PC-3 (cell line): ENCODE data around the gene ABCB4. TPM values are rescaled to one million over a fixed set of nuclear protein-coding genes. Genes with fewer than 3 reads are reported as not detected.

Experiments used
- ATAC-seq: fragments of 200-7000 bp; cut with Tn5 transposase; 2 replicates; pipeline ENCODE4 v1.9.1; 2020; ENCODE audit warnings: mild to moderate bottlenecking, moderate library complexity
- BruUV-seq: library from RNA; stranded (reverse); fragments of 400-500 nt; replicated peaks from 2 replicates; lab custom pipeline; 2021; lab: Mats Ljungman, UMichigan
- CTCF ChIA-PET: fragments of 300-600 bp; sonication (Branson Sonifier 250); formaldehyde crosslinking; loops from one replicate; lab custom pipeline; 2022; ENCODE audit warnings: antibody characterized with exemption; lab: Charles Lee
- POLR2A ChIA-PET: fragments of 300-600 bp; sonication (Branson Sonifier 250); formaldehyde crosslinking; loops from one replicate; lab custom pipeline; 2022; ENCODE audit warnings: antibody characterized with exemption; ENCODE audit not compliant: unreplicated experiment; lab: Charles Lee
- DNase-seq: peaks from one replicate; pipeline ENCODE4 v3.0.0-alpha.2; 2015
- H2AFZ ChIP-seq: fragments of 300-600 bp; sonication (generic); 2 replicates; pipeline ENCODE4 v1.6.0; 2016; ENCODE audit warnings: antibody characterized with exemption, low read length
- H3F3A ChIP-seq: fragments of 300-600 bp; sonication (generic); one replicate; pipeline ENCODE4 v1.6.0; 2017; ENCODE audit warnings: antibody characterized with exemption, low read length, control low read depth, mild to moderate bottlenecking; ENCODE audit not compliant: unreplicated experiment
- H3K27ac ChIP-seq: fragments of 300-600 bp; sonication (generic); 2 replicates; pipeline ENCODE4 v1.5.1; 2016; ENCODE audit warnings: mild to moderate bottlenecking, low read length
- H3K27me3 ChIP-seq: fragments of 300-600 bp; sonication (generic); 2 replicates; pipeline ENCODE4 v1.6.1; 2016; ENCODE audit warnings: low read length, mixed read lengths
- H3K36me3 ChIP-seq: fragments of 300-600 bp; sonication (generic); 2 replicates; pipeline ENCODE4 v1.6.1; 2016; ENCODE audit warnings: low read depth, mixed run types, low read length, mixed read lengths
- H3K4me1 ChIP-seq: fragments of 300-600 bp; sonication (generic); 2 replicates; pipeline ENCODE4 v1.5.1; 2016; ENCODE audit warnings: low read length; ENCODE audit not compliant: insufficient read depth
- H3K4me2 ChIP-seq: fragments of 300-600 bp; sonication (generic); 2 replicates; pipeline ENCODE4 v1.6.0; 2016; ENCODE audit warnings: low read length
- H3K4me3 ChIP-seq: fragments of 300-600 bp; sonication (generic); 2 replicates; pipeline ENCODE4 v1.5.1; 2016; ENCODE audit warnings: mild to moderate bottlenecking, low read length, mixed read lengths
- H3K79me2 ChIP-seq: fragments of 300-600 bp; sonication (generic); 2 replicates; pipeline ENCODE4 v1.6.1; 2017; ENCODE audit warnings: low read length, mixed read lengths
- H3K9ac ChIP-seq: fragments of 300-600 bp; sonication (generic); 2 replicates; pipeline ENCODE4 v1.6.0; 2016; ENCODE audit warnings: mild to moderate bottlenecking, low read length
- H3K9me2 ChIP-seq: fragments of 300-600 bp; sonication (generic); replicated peaks from 2 replicates; pipeline ENCODE4 v1.6.1; 2016; ENCODE audit warnings: mixed run types, low read length, mixed read lengths
- H3K9me3 ChIP-seq: fragments of 300-600 bp; sonication (generic); 2 replicates; pipeline ENCODE4 v1.6.1; 2016; ENCODE audit warnings: low read length, mixed read lengths
- H4K20me1 ChIP-seq: fragments of 300-600 bp; sonication (generic); 2 replicates; pipeline ENCODE4 v1.6.1; 2016; ENCODE audit warnings: low read length, mixed read lengths
- CTCF ChIP-seq: fragments of 300-600 bp; sonication (generic); conservative IDR thresholded peaks from 2 replicates; pipeline ENCODE4 v1.5.1; 2017; ENCODE audit warnings: antibody characterized with exemption, low read depth, mild to moderate bottlenecking, low read length
- EZH2 ChIP-seq: fragments of 300-600 bp; sonication (generic); IDR thresholded peaks from one replicate; pipeline ENCODE4 v1.6.1; 2017; ENCODE audit warnings: antibody characterized with exemption, mild to moderate bottlenecking, low read length; ENCODE audit not compliant: unreplicated experiment
- EZH2phosphoT487 ChIP-seq: fragments of 300-600 bp; sonication (generic); IDR thresholded peaks from 2 replicates; pipeline ENCODE4 v1.6.1; 2018; ENCODE audit warnings: mild to moderate bottlenecking, antibody characterized with exemption, low read length, borderline replicate concordance
- intact Hi-C: fragments of 100-400 bp; cut with micrococcal nuclease; formaldehyde crosslinking; loops from 2 replicates; pipeline ENCODE4 v1.9.0; 2023
- total RNA-seq: library from RNA; depleted of rRNA; stranded (reverse); fragments of >200 nt; gene quantifications from 2 replicates; pipeline ENCODE4 v1.2.3, GENCODE V29; 2014

The ABCB4 gene
- total RNA-seq, 1 experiment from 2014 or later = not detected

GRCh38 chr7:87359366-87359765 lies 116.1 kb downstream of the ABCB4 start:
- Histone ChIP-seq H3K4me3 (no peak overlapping the region), H3K4me1 (peaks cover 12% of the 10 kb centered on the region), H2AFZ (no peak overlapping the region), H3K36me3 (peaks cover 31% of the 10 kb centered on the region), H3K9ac (no peak overlapping the region), H3F3A (no peaks in the 10 kb centered on the region), H3K9me3 (peaks cover 17% of the 10 kb centered on the region), H3K79me2 (no peaks in the 10 kb centered on the region), H3K27ac (no peak overlapping the region), H4K20me1 (no peaks in the 10 kb centered on the region), H3K9me2 (no peaks in the 10 kb centered on the region), H3K4me2 (0 out of 2 replicates have a peak overlapping the region, but pooled peaks have one; percentile 2), H3K27me3 (no peaks in the 10 kb centered on the region)
- TF ChIP-seq EZH2phosphoT487 = no peak
- no peak for TF ChIP-seq EZH2
- TF ChIP-seq CTCF = no peak
- intact Hi-C loops = loop anchor here (2.0 kb wide), 1 partner anchor 15 kb away; the partner anchor contains the start of gene CROT
- no TSS peak for BruUV-seq
- ChIA-PET POLR2A (interaction anchor here (0.6 kb wide), 1 partner anchor 57 kb away, joined by 3 read pairs; no protein-coding TSS in a partner anchor), CTCF (no interaction called here)
- ATAC-seq = peak; percentile 97
- DNase-seq = peak; percentile 85

- no peak for TF ChIP-seq EZH2phosphoT487
- no peak for TF ChIP-seq EZH2
- no peak for TF ChIP-seq CTCF
- H2AFZ ChIP-seq = no peak overlapping the region
- H3K4me1 ChIP-seq = peaks cover 12% of the 10 kb centered on the region
- H3K9ac ChIP-seq = no peak overlapping the region
- no peaks in the 10 kb centered on the region for H3F3A ChIP-seq
- no peaks in the 10 kb centered on the region for H3K27me3 ChIP-seq
- H3K4me3 ChIP-seq = no peak overlapping the region
- H4K20me1 ChIP-seq = no peaks in the 10 kb centered on the region
- ATAC-seq (no peak), DNase-seq (no peak)
- BruUV-seq = no TSS peak
- H3K9me2 ChIP-seq = no peaks in the 10 kb centered on the region
- H3K79me2 ChIP-seq = no peaks in the 10 kb centered on the region
- ChIA-PET CTCF (no interaction called here), POLR2A (no interaction called here)
- H3K36me3 ChIP-seq = peaks cover 58% of the 10 kb centered on the region
- intact Hi-C loops = no loop called here
- peaks cover 28% of the 10 kb centered on the region for H3K9me3 ChIP-seq
- H3K4me2 ChIP-seq = no peak overlapping the region
- no peak overlapping the region for H3K27ac ChIP-seq
Observed at GRCh38 chr7:87356448-87356847, 119.0 kb downstream of the ABCB4 start.

GRCh38 chr7:87354749-87355148 lies 120.7 kb downstream of the ABCB4 start:
- TF ChIP-seq EZH2 = no peak
- TF ChIP-seq CTCF = no peak
- TF ChIP-seq EZH2phosphoT487 = no peak
- H3K9ac ChIP-seq = no peak overlapping the region
- no peaks in the 10 kb centered on the region for H3K9me2 ChIP-seq
- ChIA-PET CTCF (no interaction called here), POLR2A (no interaction called here)
- no peak overlapping the region for H3K4me2 ChIP-seq
- peaks cover 63% of the 10 kb centered on the region for H3K36me3 ChIP-seq
- no peak overlapping the region for H3K4me3 ChIP-seq
- no peaks in the 10 kb centered on the region for H3K27me3 ChIP-seq
- peaks cover 8% of the 10 kb centered on the region for H3K4me1 ChIP-seq
- H3K27ac ChIP-seq = no peak overlapping the region
- intact Hi-C loops = no loop called here
- no TSS peak for BruUV-seq
- ATAC-seq = no peak
- H3K9me3 ChIP-seq = peaks cover 28% of the 10 kb centered on the region
- H4K20me1 ChIP-seq = no peaks in the 10 kb centered on the region
- DNase-seq = peak; percentile 36
- no peak overlapping the region for H2AFZ ChIP-seq
- H3F3A ChIP-seq = no peaks in the 10 kb centered on the region
- H3K79me2 ChIP-seq = no peaks in the 10 kb centered on the region
